EL (cell line): ENCODE data around the gene NUP210L.
"Not testable (repeated sequence)": the region's sequence is repeated elsewhere in the genome, so short reads cannot be mapped to it uniquely, and the experiment has no call there.

Experiments
- DNase-seq: peaks from one replicate; pipeline ENCODE4 v3.0.0-alpha.2; 2016

Gene NUP210L

GRCh38 chr1:154094411-154094810 is 60.5 kb downstream of the NUP210L start:
- DNase-seq: no peak

GRCh38 chr1:154093699-154094098 is 61.2 kb downstream of the NUP210L start:
- no peak for DNase-seq

- no peak for DNase-seq
These were observed 63.2 kb downstream of the NUP210L start for GRCh38 chr1:154091706-154092105.

- no peak for DNase-seq
These were observed 67.3 kb downstream of the NUP210L start for GRCh38 chr1:154087574-154087973.

GRCh38 chr1:154083057-154083456 is 71.8 kb downstream of the NUP210L start:
- DNase-seq: not testable (repeated sequence)

- no peak for DNase-seq
These were observed 73.3 kb downstream of the NUP210L start for GRCh38 chr1:154081386-154082126.

GRCh38 chr1:154076413-154076812 is 78.5 kb downstream of the NUP210L start:
- DNase-seq: no peak

- DNase-seq: no peak
These were observed 79.1 kb downstream of the NUP210L start for GRCh38 chr1:154075746-154076145.

GRCh38 chr1:154062309-154062708 is 92.6 kb downstream of the NUP210L start:
- DNase-seq: no peak

GRCh38 chr1:154047436-154047835 is 107.4 kb downstream of the NUP210L start:
- not testable (repeated sequence) for DNase-seq

GRCh38 chr1:154033697-154034096 is 121.2 kb downstream of the NUP210L start:
- DNase-seq: not testable (repeated sequence)

GRCh38 chr1:154019940-154020339 is 134.9 kb downstream of the NUP210L start:
- DNase-seq: no peak

GRCh38 chr1:154019269-154019668 is 135.6 kb downstream of the NUP210L start:
- DNase-seq: no peak

- peak; percentile 81 for DNase-seq
These were observed 140.5 kb downstream of the NUP210L start for GRCh38 chr1:154014154-154014907.

- DNase-seq: not testable (repeated sequence)
These were observed 142.3 kb downstream of the NUP210L start for GRCh38 chr1:154012543-154012942.

- no peak for DNase-seq
These were observed 142.7 kb downstream of the NUP210L start for GRCh38 chr1:154012129-154012528.

- DNase-seq: peak; percentile 58
These were observed 148.7 kb downstream of the NUP210L start for GRCh38 chr1:154006136-154006535.

GRCh38 chr1:154000420-154000819 is 154.5 kb downstream of the NUP210L start:
- DNase-seq: no peak

GRCh38 chr1:153996882-153997281 is 158.0 kb downstream of the NUP210L start:
- DNase-seq: not testable (repeated sequence)

GRCh38 chr1:153995640-153996039 is 159.2 kb downstream of the NUP210L start:
- DNase-seq: no peak

- no peak for DNase-seq
These were observed 159.7 kb downstream of the NUP210L start for GRCh38 chr1:153995202-153995601.

- DNase-seq: no peak
These were observed 163.1 kb downstream of the NUP210L start for GRCh38 chr1:153991806-153992205.

- no peak for DNase-seq
These were observed 163.7 kb downstream of the NUP210L start for GRCh38 chr1:153991151-153991630.
